Ovary (tissue), 9 donors: ENCODE measurements around the gene SUGCT. TPM values are rescaled to one million over a fixed set of nuclear protein-coding genes. Genes with fewer than 3 reads are reported as not detected.

Experiments
- DNase-seq, 5 donors: peaks; one replicate each; pipeline ENCODE4 v3.0.0-alpha.2; 2019 to 2020
- H3K27ac ChIP-seq, 2 donors: fragments of 200-600 bp; one replicate each; pipeline versions ENCODE4 v1.5.1 to v1.8.0; 2019 to 2022
- H3K27me3 ChIP-seq: fragments of 200-600 bp; one replicate; pipeline ENCODE4 v1.8.0; 2022
- H3K36me3 ChIP-seq: fragments of 200-600 bp; sonication (generic); one replicate; pipeline ENCODE4 v1.5.1; 2019
- H3K4me1 ChIP-seq: one replicate; pipeline ENCODE4 v1.8.1; 2013; ENCODE audit warnings: mild to moderate bottlenecking, moderate library complexity; ENCODE audit not compliant: insufficient read depth
- H3K4me3 ChIP-seq: fragments of 200-600 bp; sonication (generic); one replicate; pipeline ENCODE4 v1.5.1; 2017
- H3K9me3 ChIP-seq, 2 donors: fragments of 200-600 bp in 1 of 2; sonication (generic) in 1 of 2; one replicate each; pipeline versions ENCODE4 v1.5.1 to v1.8.1; 2013 to 2019; ENCODE audit warnings: mild to moderate bottlenecking in 1 of 2, moderate library complexity in 1 of 2
- CTCF ChIP-seq, 3 donors: fragments of 450-650 bp in 2 of 3; fragments of 200-600 bp in 1 of 3; IDR thresholded peaks; one replicate each; pipeline versions ENCODE4 v1.5.1 to v1.8.0; 2016 to 2022; ENCODE audit warnings: antibody characterized with exemption in 3 of 3, mild to moderate bottlenecking in 1 of 3
- EP300 ChIP-seq: sonication (generic); formaldehyde crosslinking; IDR thresholded peaks from one replicate; pipeline ENCODE4 v1.6.1; 2017; ENCODE audit warnings: antibody characterized with exemption
- POLR2A ChIP-seq: fragments of 450-650 bp; IDR thresholded peaks from one replicate; pipeline ENCODE4 v1.6.1; 2017; ENCODE audit warnings: antibody characterized with exemption, mild to moderate bottlenecking, moderate library complexity
- WGBS, 3 donors: extraction: QIAGEN DNeasy Blood & Tissue Kit in 1 of 3; methylation state at CpG; one replicate each; pipeline versions ENCODE4 v1.1.5 to v1.1.7; 2013 to 2017; 5-methylcytosine and 5-hydroxymethylcytosine counted together
- intact Hi-C, 4 donors: fragments of 100-400 bp; cut with DNase I; formaldehyde crosslinking; loops; one replicate each; pipeline versions ENCODE4 v1.11.0 to v1.15.1; 2022 to 2023
- polyA plus RNA-seq, 2 donors: library from polyadenylated mRNA; stranded (reverse); fragments of 200-250 nt in 1 of 2; fragments of 350-450 nt in 1 of 2; fragmentation: Illumina TruSeq in 1 of 2; extraction: RNeasy Lipid Tissue Mini Kit (QIAGEN cat#74804) in 1 of 2; gene quantifications; one replicate each; pipeline ENCODE4 v1.2.3, GENCODE V29; 2013 to 2014
- total RNA-seq, 7 donors: library from RNA; depleted of rRNA in 2 of 7; stranded (reverse); fragments of >200 nt in 2 of 7; fragmentation: NEBNext Ultra II Directional in 3 of 7; extraction: Animal tissue kit (Norgen Biotek cat#: 25700) in 3 of 7; gene quantifications; one replicate each; pipeline versions ENCODE4 v1.1.0 to v1.2.4, GENCODE V29; 2016 to 2023
- donor health status: DM: no; HTN: no; CAD: no; lungs with moderate emphysema.
- donor health status: DM: no; HTN: no; CAD: no.
- donor health status: Bipolar disorder and iron deficiency.
- donor health status: DM: yes; HTN: yes; CAD: no.
- donor health status: DM: no; HTN: no; CAD: no.
- donor health status: DM: yes; HTN: yes; CAD: no.

Gene SUGCT
- total and polyA plus RNA-seq, 9 donors: 3.4 to 9.3 (median 7.8) TPM

DNA sequence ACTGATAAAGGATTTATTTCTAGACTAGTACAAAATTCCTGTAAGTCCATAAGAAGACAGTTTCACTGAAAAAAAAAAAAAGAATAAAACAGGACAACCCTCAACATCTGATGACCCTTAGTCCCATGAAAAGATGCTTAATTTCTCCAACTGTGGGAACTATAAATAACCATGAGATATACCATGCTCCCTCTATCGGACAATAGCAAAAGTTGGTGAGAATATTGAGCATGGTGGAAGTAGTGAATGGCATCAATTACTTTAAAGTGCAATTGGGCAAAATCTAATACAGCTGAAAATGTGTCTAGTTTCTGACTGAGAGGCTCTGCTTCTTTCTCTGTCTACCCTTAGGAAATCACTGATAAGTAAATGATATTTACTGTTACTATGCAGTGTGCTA is 348.8 kb downstream of the SUGCT start:
- Histone ChIP-seq H3K27me3 (no peaks in the 10 kb centered on the region), H3K27ac (no peak overlapping the region), H3K4me3 (no peak overlapping the region), H3K4me1 (no peaks in the 10 kb centered on the region), H3K36me3 (no peaks in the 10 kb centered on the region), H3K9me3 (no peaks in the 10 kb centered on the region)
- DNase-seq: no peak
- 61 to 70% (median 68%) methylated on average over 1 of the region's 1 CpG for WGBS, 3 donors
- intact Hi-C loops: no loop called here
- TF ChIP-seq EP300: no peak
- no peak for TF ChIP-seq CTCF (IDR thresholded peaks at IDR 0.05)

GRCh38 chr7:40489844-40490602 is 355.2 kb downstream of the SUGCT start:
- DNase-seq: no peak
- H3K27me3 ChIP-seq: no peaks in the 10 kb centered on the region
- H3K4me1 ChIP-seq: no peaks in the 10 kb centered on the region
- TF ChIP-seq POLR2A (no peak), CTCF (IDR thresholded peaks at IDR 0.05) (no peak), EP300 (no peak)
- no peak overlapping the region for H3K27ac ChIP-seq
- H3K9me3 ChIP-seq: no peaks in the 10 kb centered on the region
- no peak overlapping the region for H3K4me3 ChIP-seq
- WGBS, 3 donors: 91 to 96% (median 94%) methylated on average over 2 of the region's 2 CpGs
- H3K36me3 ChIP-seq: no peaks in the 10 kb centered on the region
- intact Hi-C loops: no loop called here

- no peak for TF ChIP-seq POLR2A
- no peak for TF ChIP-seq CTCF (IDR thresholded peaks at IDR 0.05)
- no peak for TF ChIP-seq EP300
- no peak overlapping the region for H3K27ac ChIP-seq
- H3K27me3 ChIP-seq: no peaks in the 10 kb centered on the region
- no peak overlapping the region for H3K4me3 ChIP-seq
- intact Hi-C loops: no loop called here
- DNase-seq: no peak
- no peaks in the 10 kb centered on the region for H3K36me3 ChIP-seq
- no peaks in the 10 kb centered on the region for H3K9me3 ChIP-seq
- H3K4me1 ChIP-seq: no peaks in the 10 kb centered on the region
Observed at GRCh38 chr7:40490603-40490924, 355.8 kb downstream of the SUGCT start.

GRCh38 chr7:40492946-40493345 is 358.1 kb downstream of the SUGCT start:
- Histone ChIP-seq H3K27ac (no peak overlapping the region), H3K9me3 (no peaks in the 10 kb centered on the region), H3K27me3 (no peaks in the 10 kb centered on the region), H3K4me3 (no peak overlapping the region), H3K4me1 (no peaks in the 10 kb centered on the region), H3K36me3 (no peaks in the 10 kb centered on the region)
- TF ChIP-seq CTCF (IDR thresholded peaks at IDR 0.05): no peak
- TF ChIP-seq POLR2A: no peak
- TF ChIP-seq EP300: no peak
- WGBS, 3 donors: 92 to 94% (median 92%) methylated on average over 4 of the region's 4 CpGs
- intact Hi-C loops: no loop called here
- DNase-seq: no peak
